ENCODE measurements around the gene ZNF532.
"Not testable (repeated sequence)": the region's sequence is repeated elsewhere in the genome, so short reads cannot be mapped to it uniquely, and the experiment has no call there.

The ZNF532 gene

GRCh38 chr18:59011786-59012185, 147.1 kb downstream of the ZNF532 start:
- DNase-seq (ENCODE audit: low read depth, low spot score) = no peak

DNA sequence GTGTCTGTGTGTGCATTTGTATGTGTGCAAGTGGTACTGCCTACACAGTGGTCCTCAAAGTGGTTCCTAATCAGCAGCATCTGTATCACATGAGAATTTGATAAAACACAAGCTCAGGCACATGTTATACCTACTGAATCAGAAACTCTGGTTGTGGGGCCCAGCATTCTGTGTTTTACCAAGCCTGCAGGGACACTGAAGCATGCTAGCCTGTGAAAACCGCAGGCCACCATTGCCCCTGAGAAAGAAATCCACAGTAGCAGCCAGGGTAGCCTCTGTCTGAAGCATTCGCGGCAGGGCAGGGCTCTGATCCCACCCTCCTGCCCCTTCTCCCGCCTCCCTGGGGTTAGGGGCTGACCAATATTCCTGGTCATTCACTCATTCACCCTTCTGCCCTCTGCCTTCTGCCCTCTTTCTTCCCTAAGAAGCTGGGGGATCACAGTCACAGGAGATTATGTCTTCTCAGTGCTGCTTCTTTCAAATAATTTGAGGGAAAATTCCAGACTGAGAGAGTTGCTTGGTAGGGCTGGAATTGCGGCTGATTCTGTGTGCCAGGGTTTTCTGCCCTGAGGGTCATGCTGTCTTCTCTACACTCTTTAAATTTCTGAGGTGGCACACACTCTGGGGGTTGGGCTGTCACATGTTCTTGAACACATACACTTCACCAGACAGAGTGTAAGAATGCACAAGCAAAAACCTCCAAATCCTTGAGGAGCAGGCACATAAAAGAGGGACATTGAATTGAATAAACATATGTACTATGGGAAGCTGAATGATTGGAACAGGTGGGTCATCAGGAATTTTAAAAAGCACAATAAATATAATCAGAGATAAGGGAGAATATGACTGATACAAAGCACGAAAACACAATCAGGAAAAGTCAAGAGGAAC, 148.4 kb downstream of the ZNF532 start:
- TF ChIP-seq EZH2 (IDR thresholded peaks at IDR 0.05) = no peak
- TF ChIP-seq FOXP2 (optimal IDR thresholded peaks at IDR 0.05; ENCODE audit: control extremely low read depth, extremely low read length, insufficient read depth) = no peak
- no peak for TF ChIP-seq POLR2AphosphoS5 (IDR thresholded peaks at IDR 0.05; ENCODE audit: borderline replicate concordance, low read depth, low read length)
- H3K27ac ChIP-seq = peak overlapping the region; percentile 85

More at GRCh38 chr18:59011786-59012185, 147.1 kb downstream of the ZNF532 start:
- TF ChIP-seq EZH2 (IDR thresholded peaks at IDR 0.05) = no peak
- no peak for TF ChIP-seq FOXP2 (optimal IDR thresholded peaks at IDR 0.05; ENCODE audit: control extremely low read depth, extremely low read length, insufficient read depth)
- TF ChIP-seq POLR2AphosphoS5 (IDR thresholded peaks at IDR 0.05; ENCODE audit: borderline replicate concordance, low read depth, low read length) = no peak
- H3K4me3 ChIP-seq = no peak overlapping the region
- no peaks in the 10 kb centered on the region for H3K9me3 ChIP-seq (ENCODE audit: low read depth, low read length)
- no peak overlapping the region for H3K27ac ChIP-seq
- no peaks in the 10 kb centered on the region for H3K36me3 ChIP-seq (ENCODE audit: insufficient read depth, low read length)
- H3K9ac ChIP-seq (ENCODE audit: insufficient read length) = no peak overlapping the region

DNA sequence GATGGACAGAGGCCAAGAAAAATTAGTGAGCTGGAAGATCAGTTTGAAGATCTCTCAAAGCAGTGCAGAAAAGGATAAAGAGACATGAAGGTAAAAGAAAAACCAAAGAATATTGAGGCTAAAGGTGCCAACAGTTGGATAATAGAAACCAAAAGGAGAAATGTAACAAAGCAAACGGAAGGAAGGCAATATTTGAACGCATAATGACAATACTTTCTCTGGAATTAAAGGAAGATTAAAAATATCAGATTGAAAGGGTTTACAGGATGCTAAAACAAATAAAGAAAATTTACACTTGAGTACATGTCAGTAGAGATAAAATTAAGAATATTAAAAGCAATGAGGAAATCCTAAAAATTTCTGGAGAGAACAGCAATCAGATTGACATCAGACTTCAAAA, 149.1 kb downstream of the ZNF532 start:
- no peak overlapping the region for H3K4me3 ChIP-seq
- H3K9ac ChIP-seq (ENCODE audit: insufficient read length) = peak overlapping the region; percentile 15
- H3K9me3 ChIP-seq (ENCODE audit: low read depth, low read length) = peaks cover 5% of the 10 kb centered on the region; the same call in 1 of the 2 replicates
- no peaks in the 10 kb centered on the region for H3K36me3 ChIP-seq (ENCODE audit: insufficient read depth, low read length)
- TF ChIP-seq EZH2 (IDR thresholded peaks at IDR 0.05) (no peak), FOXP2 (optimal IDR thresholded peaks at IDR 0.05; ENCODE audit: control extremely low read depth, extremely low read length, insufficient read depth) (no peak), POLR2AphosphoS5 (IDR thresholded peaks at IDR 0.05; ENCODE audit: borderline replicate concordance, low read depth, low read length) (no peak)
- no peak for DNase-seq (ENCODE audit: low read depth, low spot score)
- peak overlapping the region; percentile 85 for H3K27ac ChIP-seq

More for the DNA sequence above, 148.4 kb downstream of the ZNF532 start:
- DNase-seq (ENCODE audit: low read depth, low spot score) = no peak
- Histone ChIP-seq H3K9ac (ENCODE audit: insufficient read length) (peak overlapping the region; percentile 62), H3K36me3 (ENCODE audit: insufficient read depth, low read length) (no peaks in the 10 kb centered on the region), H3K4me3 (peak overlapping the region; percentile 15; the same call in 1 of the 2 replicates), H3K9me3 (ENCODE audit: low read depth, low read length) (peaks cover 5% of the 10 kb centered on the region; the same call in 1 of the 2 replicates)

- H3K4me3 ChIP-seq = no peak overlapping the region
- no peak overlapping the region for H3K9ac ChIP-seq (ENCODE audit: insufficient read length)
- H3K9me3 ChIP-seq (ENCODE audit: low read depth, low read length) = peaks cover 5% of the 10 kb centered on the region; the same call in 1 of the 2 replicates
- DNase-seq (ENCODE audit: low read depth, low spot score) = no peak
- H3K36me3 ChIP-seq (ENCODE audit: insufficient read depth, low read length) = no peaks in the 10 kb centered on the region
- TF ChIP-seq POLR2AphosphoS5 (IDR thresholded peaks at IDR 0.05; ENCODE audit: borderline replicate concordance, low read depth, low read length) (no peak), EZH2 (IDR thresholded peaks at IDR 0.05) (no peak), FOXP2 (optimal IDR thresholded peaks at IDR 0.05; ENCODE audit: control extremely low read depth, extremely low read length, insufficient read depth) (no peak)
- no peak overlapping the region for H3K27ac ChIP-seq
These were observed 151.0 kb downstream of the ZNF532 start for GRCh38 chr18:59015531-59016152.

GRCh38 chr18:59021500-59021899, 156.8 kb downstream of the ZNF532 start:
- TF ChIP-seq FOXP2 (optimal IDR thresholded peaks at IDR 0.05; ENCODE audit: control extremely low read depth, extremely low read length, insufficient read depth) = no peak
- TF ChIP-seq EZH2 (IDR thresholded peaks at IDR 0.05) = no peak
- no peak for TF ChIP-seq POLR2AphosphoS5 (IDR thresholded peaks at IDR 0.05; ENCODE audit: borderline replicate concordance, low read depth, low read length)
- H3K36me3 ChIP-seq (ENCODE audit: insufficient read depth, low read length) = no peaks in the 10 kb centered on the region
- no peak for DNase-seq (ENCODE audit: low read depth, low spot score)
- H3K9ac ChIP-seq (ENCODE audit: insufficient read length) = no peak overlapping the region
- no peak overlapping the region for H3K4me3 ChIP-seq
- no peak overlapping the region for H3K27ac ChIP-seq
- H3K9me3 ChIP-seq (ENCODE audit: low read depth, low read length) = peaks cover 5% of the 10 kb centered on the region; the same call in 1 of the 2 replicates

DNA sequence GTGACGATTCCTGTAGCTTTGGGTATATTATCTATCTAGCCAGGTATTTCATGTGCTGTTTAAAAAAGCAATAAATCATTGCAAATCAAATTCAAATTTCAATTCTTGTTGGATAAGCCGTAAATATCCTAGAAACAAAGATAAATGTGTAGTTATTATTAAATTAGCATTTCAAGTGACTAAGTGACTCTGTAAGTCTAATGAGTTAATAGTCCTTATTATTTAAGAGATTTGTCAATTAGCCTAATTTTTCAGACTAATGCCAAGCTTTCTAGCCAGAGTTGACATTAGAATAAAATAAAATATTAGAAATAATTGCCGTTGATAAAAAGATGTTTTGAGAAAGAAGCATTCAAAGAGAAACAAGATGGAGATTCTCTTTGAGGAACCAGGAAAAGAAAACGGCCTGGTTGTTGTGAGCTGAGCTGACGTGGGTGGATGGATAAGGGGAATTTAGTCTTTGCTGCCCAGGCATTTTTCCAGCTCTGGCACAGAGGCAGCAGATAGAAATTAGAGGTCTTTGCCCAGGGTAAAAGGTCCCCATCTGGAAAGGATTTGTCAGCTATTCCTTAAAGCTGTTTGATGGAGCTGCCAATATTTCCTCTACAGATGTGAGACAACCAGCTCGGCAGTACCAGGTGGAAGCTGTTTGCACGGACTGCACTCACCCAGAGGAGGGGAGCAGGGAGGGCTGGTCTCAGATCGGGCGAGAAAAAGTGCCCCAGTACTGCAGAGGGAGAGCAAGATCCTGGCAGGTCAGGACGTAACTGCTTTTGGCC, 157.7 kb downstream of the ZNF532 start:
- DNase-seq (ENCODE audit: low read depth, low spot score) = no peak
- Histone ChIP-seq H3K9me3 (ENCODE audit: low read depth, low read length) (peaks cover 3% of the 10 kb centered on the region; the same call in 1 of the 2 replicates), H3K9ac (ENCODE audit: insufficient read length) (no peak overlapping the region), H3K36me3 (ENCODE audit: insufficient read depth, low read length) (no peaks in the 10 kb centered on the region), H3K4me3 (no peak overlapping the region), H3K27ac (no peak overlapping the region)
- TF ChIP-seq EZH2 (IDR thresholded peaks at IDR 0.05) (no peak), POLR2AphosphoS5 (IDR thresholded peaks at IDR 0.05; ENCODE audit: borderline replicate concordance, low read depth, low read length) (no peak), FOXP2 (optimal IDR thresholded peaks at IDR 0.05; ENCODE audit: control extremely low read depth, extremely low read length, insufficient read depth) (no peak)

- no peak for DNase-seq (ENCODE audit: low read depth, low spot score)
- Histone ChIP-seq H3K27ac (peak overlapping the region; percentile 36; the same call in 1 of the 2 replicates), H3K9ac (ENCODE audit: insufficient read length) (no peak overlapping the region), H3K9me3 (ENCODE audit: low read depth, low read length) (no peaks in the 10 kb centered on the region), H3K36me3 (ENCODE audit: insufficient read depth, low read length) (no peaks in the 10 kb centered on the region), H3K4me3 (no peak overlapping the region)
- TF ChIP-seq POLR2AphosphoS5 (IDR thresholded peaks at IDR 0.05; ENCODE audit: borderline replicate concordance, low read depth, low read length) = no peak
- TF ChIP-seq EZH2 (IDR thresholded peaks at IDR 0.05) = no peak
- no peak for TF ChIP-seq FOXP2 (optimal IDR thresholded peaks at IDR 0.05; ENCODE audit: control extremely low read depth, extremely low read length, insufficient read depth)
These were observed 160.2 kb downstream of the ZNF532 start for GRCh38 chr18:59024829-59025228.

DNA sequence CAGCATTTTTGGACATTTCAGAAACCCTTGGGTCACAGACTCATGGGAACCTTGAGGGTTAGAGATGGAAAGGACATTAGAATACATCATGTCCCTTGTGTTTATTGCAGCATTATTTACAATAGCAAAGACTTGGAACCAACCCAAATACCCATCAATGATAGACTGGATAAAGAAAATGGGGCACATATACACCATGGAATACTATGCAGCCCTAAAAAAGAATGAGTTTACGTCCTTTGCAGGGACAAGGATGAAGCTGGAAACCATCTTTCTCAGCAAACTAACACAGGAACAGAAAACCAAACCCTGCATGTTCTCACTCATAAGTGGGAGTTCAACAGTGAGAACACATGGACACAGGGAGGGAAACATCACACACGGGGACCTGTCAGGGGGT, 160.9 kb downstream of the ZNF532 start:
- not testable (repeated sequence) for H3K36me3 ChIP-seq (ENCODE audit: insufficient read depth, low read length); DNase-seq (ENCODE audit: low read depth, low spot score); H3K9me3 ChIP-seq (ENCODE audit: low read depth, low read length); H3K9ac ChIP-seq (ENCODE audit: insufficient read length); H3K27ac ChIP-seq; H3K4me3 ChIP-seq

All from SK-N-MC (cell line).